ENCODE data around the gene FEZ2. TPM values are rescaled to one million over a fixed set of nuclear protein-coding genes. Genes with fewer than 3 reads are reported as not detected.

FEZ2 gene
- total RNA-seq, 1 experiment from 2014 or later = 14.8 TPM

- Histone ChIP-seq H3K27ac (ENCODE audit: low read depth, low read length) (no peak overlapping the region), H3K9me3 (ENCODE audit: control insufficient read depth in 1 of 2, insufficient read depth in 1 of 2, low read depth in 1 of 2, low read length in 2 of 2) (no peaks in the 10 kb centered on the region), H2AFZ (ENCODE audit: low read depth, low read length, poor library complexity, severe bottlenecking) (no peak overlapping the region), H3K36me3 (ENCODE audit: control insufficient read depth in 1 of 2, insufficient read depth in 2 of 2, low read length in 2 of 2) (peaks cover 0 to under 1% of the 10 kb centered on the region in 2 experiments; a peak in 1 of 4 replicates), H3K4me3 (replicated peaks in 1 of 2; ENCODE audit: low read depth in 1 of 2, low read length in 2 of 2) (no peak overlapping the region), H3K9ac (ENCODE audit: low read length) (no peak overlapping the region), H4K20me1 (ENCODE audit: insufficient read depth) (no peaks in the 10 kb centered on the region; the same call in 1 of the 2 replicates), H3K9me2 (ENCODE audit: insufficient read depth) (no peaks in the 10 kb centered on the region), H3K27me3 (ENCODE audit: insufficient read depth, low read length) (no peaks in the 10 kb centered on the region), H3K79me2 (ENCODE audit: insufficient read depth, low read length) (peaks cover 21% of the 10 kb centered on the region), H3K4me2 (ENCODE audit: low read length) (no peak overlapping the region), H3K4me1 (ENCODE audit: control insufficient read depth in 1 of 2, insufficient read depth in 2 of 2, low read length in 2 of 2) (peaks cover 20 to 28% of the 10 kb centered on the region in 2 experiments)
- intact Hi-C loops (cut with micrococcal nuclease) = no loop called here
- ChIA-PET POLR2A (no interaction called here), RAD21 (ENCODE audit: low non-redundant PET in 1 of 2, low total read pairs in 2 of 2, uncharacterized antibody in 2 of 2, unreplicated experiment in 2 of 2) (no interaction called here), CTCF (no interaction called here)
- no peak for ATAC-seq
- DNase-seq (ENCODE audit: low read depth, low spot score) = no peak
- no peak for TF ChIP-seq JUND (IDR thresholded peaks at IDR 0.05)
- no peak for TF ChIP-seq ZNF274 (IDR thresholded peaks at IDR 0.05; ENCODE audit: low read depth, low read length)
- TF ChIP-seq POLR2AphosphoS5 (IDR thresholded peaks at IDR 0.05; ENCODE audit: low read depth, low read length) = no peak
- no peak for TF ChIP-seq FOSL1 (IDR thresholded peaks at IDR 0.05; ENCODE audit: low read depth)
- TF ChIP-seq ELF1 (IDR thresholded peaks at IDR 0.05; ENCODE audit: borderline replicate concordance, low read depth) = no peak
- no peak for TF ChIP-seq CBX3 (IDR thresholded peaks at IDR 0.05; ENCODE audit: low read depth)
- TF ChIP-seq REST (IDR thresholded peaks at IDR 0.05; ENCODE audit: low read depth) = no peak
- TF ChIP-seq SP1 (IDR thresholded peaks at IDR 0.05; ENCODE audit: low read depth) = no peak
- no TSS peak for BruUV-seq (replicated peaks)
These were observed 25.8 kb downstream of the FEZ2 start for GRCh38 chr2:36572054-36572718.
